Liver (tissue), 3 donors: ENCODE data around the gene ENTPD8.

Experiments used
- EGR1 ChIP-seq, 2 donors: IDR thresholded peaks; 2 replicates each; pipeline ENCODE4 v1.6.1; 2016 to 2018; ENCODE audit warnings: antibody characterized with exemption in 2 of 2, low read depth in 2 of 2
- GABPA ChIP-seq, 2 donors: IDR thresholded peaks in 1 of 2; conservative IDR thresholded peaks in 1 of 2; 2 replicates each; pipeline ENCODE4 v1.6.1; 2016; ENCODE audit warnings: antibody characterized with exemption in 2 of 2, mild to moderate bottlenecking in 1 of 2, moderate library complexity in 1 of 2
- RAD21 ChIP-seq, 2 donors: IDR thresholded peaks; 2 replicates each; pipeline ENCODE4 v1.6.1; 2016; ENCODE audit warnings: antibody characterized with exemption in 2 of 2, mild to moderate bottlenecking in 2 of 2
- TAF1 ChIP-seq: conservative IDR thresholded peaks from 2 replicates; pipeline ENCODE4 v1.6.1; 2016; ENCODE audit warnings: antibody characterized with exemption, mild to moderate bottlenecking
- TF ChIP-seq, protein P1 (sequence below): fragments of 150-350 bp; IDR thresholded peaks from 2 replicates; pipeline ENCODE4 v1.5.1; 2017; ENCODE audit warnings: improper control_type of control experiment, low read depth, low read length; ENCODE audit not compliant: missing input control
- donor health status: healthy.
- donor health status: healthy.

DNA sequence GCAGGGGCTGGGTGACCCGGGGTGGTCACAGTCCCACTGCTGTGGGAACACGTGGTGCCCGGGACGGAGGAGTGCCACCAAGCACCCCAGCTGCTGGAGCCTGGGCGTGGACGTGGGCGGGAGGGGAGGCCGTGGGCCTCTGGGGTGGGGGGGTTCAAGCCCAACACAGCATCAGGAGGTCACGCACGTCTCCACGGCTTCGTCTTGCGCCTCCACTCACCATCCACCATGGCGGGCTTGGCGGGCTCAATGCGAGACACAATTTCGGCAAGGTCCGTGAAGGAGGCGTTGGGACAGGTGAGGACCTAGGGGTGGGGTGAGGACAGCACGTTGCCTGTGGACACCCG lies 20.1 kb upstream of the ENTPD8 start:
- no peak for TF ChIP-seq EGR1 (IDR thresholded peaks at IDR 0.05; ENCODE audit: low read depth in 2 of 2)
- TF ChIP-seq, protein P1, sequence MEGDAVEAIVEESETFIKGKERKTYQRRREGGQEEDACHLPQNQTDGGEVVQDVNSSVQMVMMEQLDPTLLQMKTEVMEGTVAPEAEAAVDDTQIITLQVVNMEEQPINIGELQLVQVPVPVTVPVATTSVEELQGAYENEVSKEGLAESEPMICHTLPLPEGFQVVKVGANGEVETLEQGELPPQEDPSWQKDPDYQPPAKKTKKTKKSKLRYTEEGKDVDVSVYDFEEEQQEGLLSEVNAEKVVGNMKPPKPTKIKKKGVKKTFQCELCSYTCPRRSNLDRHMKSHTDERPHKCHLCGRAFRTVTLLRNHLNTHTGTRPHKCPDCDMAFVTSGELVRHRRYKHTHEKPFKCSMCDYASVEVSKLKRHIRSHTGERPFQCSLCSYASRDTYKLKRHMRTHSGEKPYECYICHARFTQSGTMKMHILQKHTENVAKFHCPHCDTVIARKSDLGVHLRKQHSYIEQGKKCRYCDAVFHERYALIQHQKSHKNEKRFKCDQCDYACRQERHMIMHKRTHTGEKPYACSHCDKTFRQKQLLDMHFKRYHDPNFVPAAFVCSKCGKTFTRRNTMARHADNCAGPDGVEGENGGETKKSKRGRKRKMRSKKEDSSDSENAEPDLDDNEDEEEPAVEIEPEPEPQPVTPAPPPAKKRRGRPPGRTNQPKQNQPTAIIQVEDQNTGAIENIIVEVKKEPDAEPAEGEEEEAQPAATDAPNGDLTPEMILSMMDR: no peak
- TF ChIP-seq GABPA (IDR thresholded peaks at IDR 0.05 in 1 of 2, conservative IDR thresholded peaks at IDR 0.05 in 1 of 2): no peak
- TF ChIP-seq TAF1: no peak
- no peak for TF ChIP-seq RAD21 (IDR thresholded peaks at IDR 0.05)
